Measurements from ENCODE around the gene ZNF516.
A peak's percentile ranks its signal among the peaks of the same experiment; 100 is the strongest.

The ZNF516 gene

GRCh38 chr18:76379226-76380126 is 115.6 kb downstream of the ZNF516 start:
- DNase-seq: no peak

- DNase-seq: no peak
Measured at GRCh38 chr18:76378526-76379215, 116.4 kb downstream of the ZNF516 start.

- DNase-seq: no peak
Measured at GRCh38 chr18:76377359-76377756, 117.7 kb downstream of the ZNF516 start.

GRCh38 chr18:76376668-76377358 is 118.2 kb downstream of the ZNF516 start:
- DNase-seq: peak; percentile 28

- no peak for DNase-seq
Measured at GRCh38 chr18:76376225-76376624, 118.8 kb downstream of the ZNF516 start.

GRCh38 chr18:76374330-76375281 is 120.4 kb downstream of the ZNF516 start:
- peak; percentile 40 for DNase-seq

GRCh38 chr18:76373297-76373696 is 121.7 kb downstream of the ZNF516 start:
- DNase-seq: no peak

- DNase-seq: no peak
Measured at GRCh38 chr18:76371301-76372203, 123.5 kb downstream of the ZNF516 start.

- DNase-seq: no peak
Measured at GRCh38 chr18:76370686-76371085, 124.4 kb downstream of the ZNF516 start.

GRCh38 chr18:76370201-76370600 is 124.8 kb downstream of the ZNF516 start:
- DNase-seq: no peak

GRCh38 chr18:76369791-76370190 is 125.3 kb downstream of the ZNF516 start:
- DNase-seq: no peak

- DNase-seq: no peak
Measured at GRCh38 chr18:76368976-76369375, 126.1 kb downstream of the ZNF516 start.

GRCh38 chr18:76368271-76368670 is 126.8 kb downstream of the ZNF516 start:
- DNase-seq: no peak

GRCh38 chr18:76367168-76368125 is 127.6 kb downstream of the ZNF516 start:
- no peak for DNase-seq

GRCh38 chr18:76365561-76365960 is 129.5 kb downstream of the ZNF516 start:
- DNase-seq: no peak

GRCh38 chr18:76364282-76365259 is 130.5 kb downstream of the ZNF516 start:
- peak; percentile 36 for DNase-seq

GRCh38 chr18:76363436-76364120 is 131.5 kb downstream of the ZNF516 start:
- DNase-seq: no peak

GRCh38 chr18:76362676-76363075 is 132.4 kb downstream of the ZNF516 start:
- no peak for DNase-seq
